ENCODE measurements around the gene MRAP2. TPM values are rescaled to one million over a fixed set of nuclear protein-coding genes. Genes with fewer than 3 reads are reported as not detected.
"Not testable (repeated sequence)": the region's sequence is repeated elsewhere in the genome, so short reads cannot be mapped to it uniquely, and the experiment has no call there.

MRAP2 gene
- total RNA-seq, 1 donor from 2014 or later = 0.72 TPM

DNA sequence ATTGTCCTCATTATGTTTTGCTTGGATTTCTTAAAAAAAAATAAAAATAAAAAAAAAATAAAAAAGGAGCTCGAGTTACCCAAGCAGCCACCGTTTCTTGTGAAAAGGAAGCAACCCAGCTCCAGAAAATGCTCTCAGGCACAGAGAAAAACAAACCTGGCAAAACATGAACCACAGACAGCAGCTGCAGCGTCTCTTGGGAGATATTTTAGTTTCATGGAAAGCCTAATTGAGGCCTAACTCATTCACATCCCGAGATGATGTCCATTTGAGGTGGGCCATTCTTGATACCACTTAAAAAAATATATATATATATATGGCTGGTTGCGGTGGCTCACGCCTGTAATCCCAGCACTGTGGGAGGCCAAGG, 13.7 kb upstream of the MRAP2 start:
- Histone ChIP-seq H3K36me3 (no peaks in the 10 kb centered on the region), H3K27ac (no peak overlapping the region), H3K27me3 (no peaks in the 10 kb centered on the region), H3K9me3 (no peaks in the 10 kb centered on the region), H3K4me3 (no peak overlapping the region), H3K4me1 (no peaks in the 10 kb centered on the region)
- DNase-seq (no peak), ATAC-seq (no peak)
- intact Hi-C loops (cut with DNase I) = no loop called here
- TF ChIP-seq, protein P1, sequence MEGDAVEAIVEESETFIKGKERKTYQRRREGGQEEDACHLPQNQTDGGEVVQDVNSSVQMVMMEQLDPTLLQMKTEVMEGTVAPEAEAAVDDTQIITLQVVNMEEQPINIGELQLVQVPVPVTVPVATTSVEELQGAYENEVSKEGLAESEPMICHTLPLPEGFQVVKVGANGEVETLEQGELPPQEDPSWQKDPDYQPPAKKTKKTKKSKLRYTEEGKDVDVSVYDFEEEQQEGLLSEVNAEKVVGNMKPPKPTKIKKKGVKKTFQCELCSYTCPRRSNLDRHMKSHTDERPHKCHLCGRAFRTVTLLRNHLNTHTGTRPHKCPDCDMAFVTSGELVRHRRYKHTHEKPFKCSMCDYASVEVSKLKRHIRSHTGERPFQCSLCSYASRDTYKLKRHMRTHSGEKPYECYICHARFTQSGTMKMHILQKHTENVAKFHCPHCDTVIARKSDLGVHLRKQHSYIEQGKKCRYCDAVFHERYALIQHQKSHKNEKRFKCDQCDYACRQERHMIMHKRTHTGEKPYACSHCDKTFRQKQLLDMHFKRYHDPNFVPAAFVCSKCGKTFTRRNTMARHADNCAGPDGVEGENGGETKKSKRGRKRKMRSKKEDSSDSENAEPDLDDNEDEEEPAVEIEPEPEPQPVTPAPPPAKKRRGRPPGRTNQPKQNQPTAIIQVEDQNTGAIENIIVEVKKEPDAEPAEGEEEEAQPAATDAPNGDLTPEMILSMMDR (IDR thresholded peaks at IDR 0.05) = no peak

DNA sequence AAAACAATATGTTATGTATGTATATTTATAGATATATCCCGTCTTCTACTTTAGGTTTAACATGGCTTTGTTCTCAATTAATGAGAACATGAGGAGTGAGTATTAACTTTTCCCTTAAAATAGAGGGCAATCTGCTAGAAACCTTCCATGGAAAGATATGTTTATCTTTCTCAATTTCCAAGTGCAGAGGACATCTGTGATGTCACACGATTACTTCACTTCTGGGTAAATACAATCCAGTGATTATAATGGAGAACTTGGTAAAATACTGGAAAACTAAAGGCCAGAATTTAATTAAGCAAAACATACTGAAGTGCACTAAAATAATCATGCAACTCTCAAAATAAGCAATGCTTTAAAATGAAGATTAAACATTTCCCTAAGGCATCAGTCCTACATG, 11.9 kb upstream of the MRAP2 start:
- no peaks in the 10 kb centered on the region for H3K4me1 ChIP-seq
- ATAC-seq (no peak), DNase-seq (no peak)
- no peak overlapping the region for H3K27ac ChIP-seq
- no peak overlapping the region for H3K4me3 ChIP-seq
- H3K9me3 ChIP-seq = no peaks in the 10 kb centered on the region
- intact Hi-C loops (cut with DNase I) = no loop called here
- H3K27me3 ChIP-seq = no peaks in the 10 kb centered on the region
- no peaks in the 10 kb centered on the region for H3K36me3 ChIP-seq
- TF ChIP-seq, protein P1 (IDR thresholded peaks at IDR 0.05) = no peak

DNA sequence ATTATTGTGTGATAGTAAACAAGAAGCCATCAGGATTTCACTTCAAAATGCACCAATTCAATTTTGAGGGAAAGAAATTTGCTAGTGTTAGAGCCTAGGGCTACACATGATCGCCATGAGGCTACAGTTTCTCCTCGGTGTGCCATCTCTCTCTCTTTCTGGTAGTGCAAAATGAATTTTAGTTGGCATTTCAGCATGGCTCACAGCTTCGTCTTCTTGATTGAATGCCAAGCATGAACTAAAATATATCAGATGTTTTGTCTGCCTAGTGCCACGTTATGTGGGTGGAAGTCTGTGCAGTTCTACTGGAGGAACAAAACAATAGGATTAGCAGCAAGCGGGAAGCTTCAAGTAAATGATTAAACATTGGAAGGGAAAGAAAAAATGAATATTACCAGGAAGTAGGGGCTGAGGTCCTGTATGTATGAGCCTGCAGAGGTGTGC, 6.8 kb upstream of the MRAP2 start:
- Histone ChIP-seq H3K36me3 (no peaks in the 10 kb centered on the region), H3K9me3 (no peaks in the 10 kb centered on the region), H3K4me1 (no peaks in the 10 kb centered on the region), H3K27me3 (no peaks in the 10 kb centered on the region), H3K27ac (no peak overlapping the region), H3K4me3 (no peak overlapping the region)
- TF ChIP-seq, protein P1 (IDR thresholded peaks at IDR 0.05) = no peak
- no peak for ATAC-seq
- no peak for DNase-seq
- intact Hi-C loops (cut with DNase I) = no loop called here

DNA sequence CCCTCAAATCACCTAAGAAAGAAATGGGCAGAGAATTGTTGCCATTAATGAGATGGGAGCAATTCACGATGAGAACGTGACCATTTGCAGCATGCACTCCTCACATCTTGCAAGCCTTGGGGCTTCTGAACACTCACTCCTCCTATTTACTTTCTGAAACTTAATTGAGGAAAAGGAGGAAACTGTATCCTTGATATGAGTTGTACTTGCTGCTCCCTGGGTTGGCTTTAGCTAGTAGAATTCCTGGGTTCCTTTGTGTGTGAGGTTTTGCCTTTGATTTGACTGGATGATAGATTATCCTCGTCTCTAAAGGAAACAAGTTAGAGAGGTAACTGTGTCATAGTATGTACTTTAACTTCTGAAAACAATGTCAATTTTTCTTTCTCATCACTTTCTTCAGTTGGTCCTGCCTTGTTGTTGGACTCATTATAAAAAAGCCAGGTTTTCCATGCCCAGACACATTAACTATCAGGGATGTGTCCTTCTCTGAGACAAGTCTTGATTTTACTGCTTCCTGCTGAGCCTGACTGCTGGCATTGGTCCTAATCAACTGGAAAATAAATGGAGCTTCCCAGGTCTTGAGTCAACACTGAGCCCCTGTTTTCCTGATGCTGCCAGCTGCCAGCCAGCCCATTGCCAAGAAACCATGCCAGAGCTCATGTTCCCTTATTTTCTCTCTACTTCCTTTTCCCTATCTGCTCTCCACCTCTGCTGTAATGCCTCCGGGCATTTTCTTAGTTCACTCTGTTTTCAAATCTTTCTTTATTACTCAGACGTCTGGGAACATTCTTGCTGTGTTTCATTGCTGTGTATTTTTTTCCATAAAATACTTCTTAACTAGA, 6.0 kb upstream of the MRAP2 start:
- TF ChIP-seq, protein P1 (IDR thresholded peaks at IDR 0.05) = no peak
- Histone ChIP-seq H3K36me3 (no peaks in the 10 kb centered on the region), H3K9me3 (no peaks in the 10 kb centered on the region), H3K4me1 (no peaks in the 10 kb centered on the region), H3K27ac (no peak overlapping the region), H3K27me3 (no peaks in the 10 kb centered on the region), H3K4me3 (no peak overlapping the region)
- intact Hi-C loops (cut with DNase I) = no loop called here
- DNase-seq = no peak
- no peak for ATAC-seq

DNA sequence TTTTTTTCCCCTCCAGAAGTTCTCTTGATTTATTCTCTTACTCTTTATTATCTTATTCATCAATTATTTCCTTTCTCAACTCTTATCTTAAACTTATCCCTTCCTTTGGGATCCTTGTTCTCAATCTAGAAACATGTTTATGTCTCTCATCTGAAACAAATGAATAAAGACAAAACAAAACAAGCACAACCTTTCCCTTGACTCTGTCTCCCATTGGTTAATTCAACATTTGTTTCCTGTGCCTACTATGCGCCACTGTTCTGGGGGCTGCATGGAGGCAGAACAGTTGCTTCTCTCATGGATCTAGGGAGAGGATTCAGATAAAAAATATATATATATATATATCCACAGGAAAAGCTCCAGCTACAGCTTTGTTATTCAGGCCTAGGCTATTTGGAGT, 5.2 kb upstream of the MRAP2 start:
- H3K36me3 ChIP-seq = no peaks in the 10 kb centered on the region
- intact Hi-C loops (cut with DNase I) = no loop called here
- no peaks in the 10 kb centered on the region for H3K4me1 ChIP-seq
- no peaks in the 10 kb centered on the region for H3K9me3 ChIP-seq
- no peaks in the 10 kb centered on the region for H3K27me3 ChIP-seq
- no peak overlapping the region for H3K4me3 ChIP-seq
- TF ChIP-seq, protein P1 (IDR thresholded peaks at IDR 0.05) = no peak
- DNase-seq (no peak), ATAC-seq (no peak)
- H3K27ac ChIP-seq = no peak overlapping the region

DNA sequence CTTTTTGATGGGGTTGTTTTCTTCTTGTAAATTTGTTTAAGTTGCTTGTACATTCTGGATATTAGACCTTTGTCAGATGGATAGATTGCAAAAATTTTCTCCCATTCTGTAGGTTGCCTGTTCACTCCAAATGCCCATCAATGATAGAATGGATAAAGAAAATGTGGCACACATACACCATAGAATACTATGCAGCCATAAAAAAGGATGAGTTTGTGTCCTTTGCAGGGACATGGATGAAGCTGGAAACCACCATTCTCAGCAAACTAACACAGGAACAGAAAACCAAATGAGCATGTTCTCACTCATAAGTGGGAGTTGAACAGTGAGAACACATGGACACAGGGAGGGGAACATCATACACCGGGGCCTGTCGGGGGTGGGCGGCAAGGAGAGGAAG, 1.6 kb upstream of the MRAP2 start:
- not testable (repeated sequence) for H3K4me3 ChIP-seq, DNase-seq

More for the DNA sequence above, 1.6 kb upstream of the MRAP2 start:
- intact Hi-C loops (cut with DNase I); H3K36me3 ChIP-seq; H3K27ac ChIP-seq; H3K9me3 ChIP-seq; H3K4me1 ChIP-seq; ATAC-seq: not testable (repeated sequence)
- H3K27me3 ChIP-seq = peaks cover 12% of the 10 kb centered on the region

Data from upper lobe of right lung (tissue), 1 donor.